Erythroblast (primary cell): ENCODE results near the gene GPC5.
"Not testable (repeated sequence)": the region's sequence is repeated elsewhere in the genome, so short reads cannot be mapped to it uniquely, and the experiment has no call there.

Experiments
- DNase-seq, 2 experiments: peaks; one replicate each; lab custom pipeline; 2025; lab: John Stamatoyannopoulos, UW
- GATA1 ChIP-seq: IDR thresholded peaks from 2 replicates; pipeline ENCODE4 v1.6.1; 2011; ENCODE audit warnings: low read depth, mild to moderate bottlenecking, control low read depth, low read length, moderate library complexity
- POLR2A ChIP-seq: IDR thresholded peaks from 2 replicates; pipeline ENCODE4 v1.6.1; 2011; ENCODE audit warnings: mild to moderate bottlenecking, low read length

The GPC5 gene

GRCh38 chr13:91397595-91397994 is 826 bp upstream of the GPC5 start:
- no peak for TF ChIP-seq GATA1
- no peak for DNase-seq

- DNase-seq: no peak
Measured at GRCh38 chr13:91399189-91400062, 1.0 kb downstream of the GPC5 start.

GRCh38 chr13:91400063-91400399 is 1.6 kb downstream of the GPC5 start:
- no peak for DNase-seq
- TF ChIP-seq GATA1 (no peak), POLR2A (no peak)

More at GRCh38 chr13:91399189-91400062, 1.0 kb downstream of the GPC5 start:
- TF ChIP-seq POLR2A (no peak), GATA1 (no peak)

DNA sequence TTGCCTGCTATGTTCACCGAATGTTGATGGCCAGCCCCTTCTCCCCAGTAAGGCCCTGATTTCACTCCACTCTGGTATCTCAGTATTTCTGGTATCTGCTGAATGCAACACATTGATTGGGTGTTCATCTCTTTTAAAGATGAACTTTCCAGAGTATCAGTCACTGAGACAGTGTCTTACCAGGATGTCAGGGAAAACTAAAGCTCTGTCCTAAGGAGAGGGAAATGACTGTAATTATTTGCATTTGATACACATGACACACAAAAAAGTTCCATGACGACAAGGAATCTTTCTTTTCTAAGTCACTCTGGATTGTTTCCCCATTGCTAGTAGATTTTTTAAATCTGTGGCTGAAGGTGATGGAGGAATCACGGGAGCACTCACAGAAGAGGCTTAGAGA is 2.2 kb downstream of the GPC5 start:
- no peak for DNase-seq
- TF ChIP-seq POLR2A (no peak), GATA1 (no peak)

- TF ChIP-seq GATA1: no peak
- TF ChIP-seq POLR2A: no peak
Measured at GRCh38 chr13:91401920-91402319, 3.5 kb downstream of the GPC5 start.

DNA sequence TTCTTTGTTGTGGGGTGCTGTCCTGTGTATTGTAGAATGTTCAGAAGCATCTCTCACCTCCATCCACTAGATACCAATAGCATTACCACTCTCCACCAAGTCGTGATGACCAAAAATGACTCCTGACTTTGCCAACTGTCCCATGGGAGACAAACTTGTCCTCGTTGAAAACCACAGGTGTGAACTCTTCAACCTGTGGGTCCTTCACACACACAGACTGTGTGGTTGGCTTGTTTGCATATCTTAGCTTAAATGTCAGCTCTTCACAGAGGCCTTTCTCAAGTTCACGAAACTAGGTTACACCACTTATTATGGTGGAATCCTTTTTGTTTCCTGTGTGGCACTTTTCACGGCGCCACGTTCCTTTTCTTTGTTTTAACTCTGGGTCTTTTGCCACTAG is 6.8 kb downstream of the GPC5 start:
- DNase-seq: no peak

More at GRCh38 chr13:91401920-91402319, 3.5 kb downstream of the GPC5 start:
- DNase-seq: no peak

GRCh38 chr13:91406619-91407018 is 8.2 kb downstream of the GPC5 start:
- TF ChIP-seq GATA1: no peak
- no peak for TF ChIP-seq POLR2A
- peak; percentile 57 to 62 for DNase-seq

More for the DNA sequence above, 6.8 kb downstream of the GPC5 start:
- TF ChIP-seq GATA1: no peak
- no peak for TF ChIP-seq POLR2A

- TF ChIP-seq GATA1 (no peak), POLR2A (no peak)
- no peak for DNase-seq
Measured at GRCh38 chr13:91408971-91409370, 10.6 kb downstream of the GPC5 start.

GRCh38 chr13:91416579-91416978 is 18.2 kb downstream of the GPC5 start:
- not testable (repeated sequence) for DNase-seq

- no peak for DNase-seq
- TF ChIP-seq POLR2A: no peak
- TF ChIP-seq GATA1: no peak
Measured at GRCh38 chr13:91417660-91418325, 19.4 kb downstream of the GPC5 start.

GRCh38 chr13:91426913-91427312 is 28.5 kb downstream of the GPC5 start:
- TF ChIP-seq GATA1 (no peak), POLR2A (no peak)
- no peak for DNase-seq

DNA sequence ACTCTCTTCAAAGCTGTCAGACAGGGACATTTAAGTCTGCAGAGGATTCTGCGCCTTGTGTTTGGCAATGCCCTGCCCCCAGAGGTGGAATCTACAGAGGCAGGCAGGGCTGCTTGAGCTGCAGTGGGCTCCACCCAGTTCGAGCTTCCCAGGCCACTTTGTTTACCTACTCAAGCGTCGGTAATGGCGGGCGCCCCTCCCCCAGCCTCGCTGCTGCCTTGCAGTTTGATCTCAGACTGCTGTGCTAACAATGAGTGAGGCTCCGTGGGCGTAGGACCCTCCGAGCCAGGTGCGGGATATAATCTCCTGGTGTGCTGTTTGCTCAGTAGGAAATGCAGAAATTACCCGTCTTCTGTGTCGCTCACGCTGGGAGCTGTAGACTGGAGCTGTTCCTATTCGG is 40.3 kb downstream of the GPC5 start:
- not testable (repeated sequence) for DNase-seq

DNA sequence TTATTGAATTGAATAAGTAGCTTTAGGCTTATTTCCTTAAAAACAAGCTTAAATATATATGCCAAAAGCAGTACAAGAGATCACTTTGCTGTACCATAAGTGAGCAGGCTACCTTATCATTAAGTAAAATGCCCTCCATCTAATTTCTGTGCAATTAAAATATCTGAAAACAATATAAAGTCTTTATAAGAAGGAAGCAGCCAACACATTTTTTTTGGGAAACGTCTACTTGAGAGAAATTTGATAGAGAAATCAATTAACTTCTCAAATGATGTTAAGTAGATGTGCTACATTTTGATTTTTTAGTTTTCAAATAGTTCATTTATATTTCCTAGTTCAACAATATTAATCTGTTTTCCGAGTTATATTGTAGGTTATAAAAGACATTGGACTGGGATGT is 52.5 kb downstream of the GPC5 start:
- no peak for TF ChIP-seq POLR2A
- TF ChIP-seq GATA1: no peak
- no peak for DNase-seq

- no peak for DNase-seq
- TF ChIP-seq GATA1 (no peak), POLR2A (no peak)
Measured at GRCh38 chr13:91454666-91455065, 56.2 kb downstream of the GPC5 start.

GRCh38 chr13:91456837-91457236 is 58.4 kb downstream of the GPC5 start:
- no peak for DNase-seq
- TF ChIP-seq POLR2A: no peak
- TF ChIP-seq GATA1: no peak

DNA sequence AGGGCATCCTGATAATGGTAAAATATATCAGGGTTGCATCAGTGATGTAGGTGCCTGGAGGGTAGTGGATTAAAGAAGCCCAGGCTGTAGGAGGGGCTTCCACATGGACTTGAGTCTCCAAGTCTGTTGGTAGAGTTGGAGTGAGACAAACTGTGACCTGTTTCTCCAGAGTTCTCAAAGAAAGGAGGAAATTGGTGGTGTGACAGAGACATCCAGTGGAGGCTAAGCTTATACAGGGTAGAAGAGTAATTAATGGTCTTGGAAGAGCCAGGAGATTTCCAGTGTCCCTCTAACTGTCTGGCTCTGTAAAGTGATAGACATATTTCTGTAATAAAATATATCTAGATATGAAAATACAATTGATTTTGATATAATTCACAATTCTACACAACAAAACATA is 61.1 kb downstream of the GPC5 start:
- TF ChIP-seq POLR2A (no peak), GATA1 (no peak)
- no peak for DNase-seq
